Stimulated activated naive CD8-positive, alpha-beta T cell treated with anti-CD3 and anti-CD28 coated beads, Interleukin-15, Interleukin-2, amounts not matched to agents 100 ng/mL and 50 ng/mL, for 24 hours (primary cell): Measurements from ENCODE around the gene SMARCA2.

Experiments
- H3K27ac Mint-ChIP-seq: one replicate; pipeline ENCODE4 v1.8.0; 2021; ENCODE audit warnings: mild to moderate bottlenecking, mixed read lengths
- H3K27me3 Mint-ChIP-seq: one replicate; pipeline ENCODE4 v1.8.0; 2021; ENCODE audit warnings: mixed read lengths
- H3K36me3 Mint-ChIP-seq: one replicate; pipeline ENCODE4 v1.8.0; 2021; ENCODE audit warnings: low read depth, mixed read lengths
- H3K4me1 Mint-ChIP-seq: one replicate; pipeline ENCODE4 v1.8.0; 2021; ENCODE audit warnings: low read depth, mixed read lengths
- H3K4me3 Mint-ChIP-seq: one replicate; pipeline ENCODE4 v1.8.0; 2021; ENCODE audit warnings: mild to moderate bottlenecking, mixed read lengths
- H3K9me3 Mint-ChIP-seq: one replicate; pipeline ENCODE4 v1.8.0; 2021; ENCODE audit warnings: mixed read lengths

SMARCA2 gene

GRCh38 chr9:2195211-2195610 lies 180.1 kb downstream of the SMARCA2 start:
- H3K4me3 Mint-ChIP-seq = no peak overlapping the region
- no peak overlapping the region for H3K27ac Mint-ChIP-seq
- peaks cover 32% of the 10 kb centered on the region for H3K4me1 Mint-ChIP-seq
- peaks cover 90% of the 10 kb centered on the region for H3K36me3 Mint-ChIP-seq
- H3K27me3 Mint-ChIP-seq = no peaks in the 10 kb centered on the region
- H3K9me3 Mint-ChIP-seq = peaks cover 15% of the 10 kb centered on the region

- Mint-ChIP-seq H3K27ac (no peak overlapping the region), H3K9me3 (peaks cover 24% of the 10 kb centered on the region), H3K4me3 (no peak overlapping the region), H3K36me3 (peaks cover 89% of the 10 kb centered on the region), H3K27me3 (no peaks in the 10 kb centered on the region), H3K4me1 (peaks cover 26% of the 10 kb centered on the region)
Observed at GRCh38 chr9:2196757-2197156, 181.6 kb downstream of the SMARCA2 start.

DNA sequence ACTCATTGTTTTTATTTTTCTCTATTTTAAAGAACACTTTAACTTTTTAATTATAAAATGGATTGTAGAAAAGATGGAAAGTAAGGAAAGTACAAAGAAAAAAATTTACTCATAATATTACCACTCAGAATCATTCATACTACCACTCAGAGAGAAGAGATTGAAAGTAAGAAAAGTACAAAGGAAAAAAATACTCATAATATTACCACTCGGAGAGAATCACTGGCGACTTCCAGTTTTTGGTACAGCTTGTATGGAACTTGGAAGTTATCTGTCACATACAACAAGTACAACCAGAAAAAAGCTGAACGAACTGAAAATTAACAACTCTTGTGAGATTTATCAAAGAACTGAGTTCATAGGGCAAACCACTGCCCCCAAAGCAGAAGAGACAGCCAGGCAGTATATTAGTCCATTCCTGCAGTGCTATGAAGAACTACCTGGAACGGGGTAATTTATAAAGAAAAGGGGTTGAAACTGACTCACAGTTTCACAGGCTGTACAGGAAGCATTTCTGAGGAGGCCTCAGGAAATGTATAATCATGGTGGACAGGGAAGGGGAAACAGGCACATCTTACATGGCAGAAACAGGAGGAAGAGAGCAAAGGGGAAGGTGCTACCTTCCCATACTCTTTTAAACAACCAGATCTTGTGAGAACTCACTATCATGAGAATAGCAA lies 183.9 kb downstream of the SMARCA2 start:
- peaks cover 10% of the 10 kb centered on the region for H3K4me1 Mint-ChIP-seq
- no peak overlapping the region for H3K4me3 Mint-ChIP-seq
- H3K36me3 Mint-ChIP-seq = peaks cover 70% of the 10 kb centered on the region
- no peaks in the 10 kb centered on the region for H3K27me3 Mint-ChIP-seq
- peak overlapping the region; percentile 84 for H3K27ac Mint-ChIP-seq
- H3K9me3 Mint-ChIP-seq = peaks cover 30% of the 10 kb centered on the region

DNA sequence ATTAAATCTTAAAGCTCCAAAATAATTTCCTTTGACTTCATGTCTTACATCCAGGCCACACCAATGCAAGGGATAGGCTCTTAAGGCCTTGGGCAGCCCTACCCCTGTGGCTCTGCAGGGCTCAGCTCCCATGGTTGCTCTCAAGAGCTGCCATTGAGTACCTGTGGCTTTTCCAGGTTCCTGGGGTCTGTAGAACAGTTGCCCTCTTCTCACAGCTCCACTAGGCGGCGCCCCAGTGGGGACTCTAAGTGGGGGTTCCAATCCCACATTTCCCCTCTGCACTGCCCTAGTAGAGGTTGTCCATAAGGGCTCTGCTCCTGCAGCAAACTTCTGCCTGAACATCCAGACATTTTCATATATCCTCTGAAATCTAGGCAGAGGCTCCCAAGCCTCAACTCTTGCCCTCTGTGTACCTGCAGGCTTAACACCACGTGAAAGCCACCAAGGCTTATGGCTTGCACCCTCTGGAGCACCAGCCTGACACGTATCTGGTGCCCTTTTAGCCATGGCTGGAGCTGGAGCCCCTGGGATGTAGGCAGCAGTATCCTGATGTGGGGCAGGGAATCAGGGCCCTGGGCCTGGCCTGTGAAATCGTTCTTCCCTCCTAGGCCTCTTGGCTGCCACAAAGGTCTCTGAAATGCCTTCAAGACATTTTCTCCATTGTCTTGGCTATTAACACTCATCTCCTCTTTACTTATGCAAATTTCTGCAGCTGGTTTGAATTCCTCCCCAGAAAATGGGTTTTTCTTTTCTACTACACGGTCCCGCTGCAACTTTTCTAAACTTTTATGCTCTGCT lies 185.1 kb downstream of the SMARCA2 start:
- Mint-ChIP-seq H3K4me1 (peaks cover 10% of the 10 kb centered on the region), H3K9me3 (peaks cover 30% of the 10 kb centered on the region), H3K27me3 (no peaks in the 10 kb centered on the region), H3K4me3 (no peak overlapping the region), H3K27ac (no peak overlapping the region), H3K36me3 (peaks cover 59% of the 10 kb centered on the region)

GRCh38 chr9:2208465-2208864 lies 193.3 kb downstream of the SMARCA2 start:
- no peaks in the 10 kb centered on the region for H3K27me3 Mint-ChIP-seq
- no peak overlapping the region for H3K27ac Mint-ChIP-seq
- H3K9me3 Mint-ChIP-seq = peaks cover 3% of the 10 kb centered on the region
- no peaks in the 10 kb centered on the region for H3K4me1 Mint-ChIP-seq
- no peak overlapping the region for H3K4me3 Mint-ChIP-seq
- no peaks in the 10 kb centered on the region for H3K36me3 Mint-ChIP-seq

GRCh38 chr9:2208991-2209390 lies 193.8 kb downstream of the SMARCA2 start:
- Mint-ChIP-seq H3K36me3 (no peaks in the 10 kb centered on the region), H3K27ac (no peak overlapping the region), H3K4me1 (no peaks in the 10 kb centered on the region), H3K4me3 (no peak overlapping the region), H3K9me3 (no peaks in the 10 kb centered on the region), H3K27me3 (no peaks in the 10 kb centered on the region)

DNA sequence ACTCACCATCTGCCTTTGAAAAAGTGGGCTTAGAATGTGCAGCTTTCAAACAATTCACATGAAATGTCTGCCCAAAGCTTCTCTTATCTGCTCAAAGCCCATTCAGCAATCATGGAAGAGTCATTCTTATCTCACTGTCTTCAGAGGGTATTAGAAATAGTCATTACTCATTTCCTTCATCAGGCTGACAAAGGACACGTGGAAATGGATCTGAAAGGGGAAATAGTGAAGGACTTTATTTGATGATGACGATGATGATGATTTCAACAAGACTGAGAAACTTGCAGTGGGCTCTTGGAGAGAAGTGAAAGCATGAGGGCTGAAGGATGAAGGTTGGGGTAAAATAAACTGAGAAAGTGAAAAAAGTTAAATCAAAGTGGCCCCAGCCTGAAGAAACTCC lies 194.3 kb downstream of the SMARCA2 start:
- Mint-ChIP-seq H3K27ac (no peak overlapping the region), H3K9me3 (no peaks in the 10 kb centered on the region), H3K4me3 (no peak overlapping the region), H3K36me3 (no peaks in the 10 kb centered on the region), H3K4me1 (no peaks in the 10 kb centered on the region), H3K27me3 (no peaks in the 10 kb centered on the region)

- H3K4me3 Mint-ChIP-seq = no peak overlapping the region
- no peaks in the 10 kb centered on the region for H3K36me3 Mint-ChIP-seq
- no peaks in the 10 kb centered on the region for H3K27me3 Mint-ChIP-seq
- no peaks in the 10 kb centered on the region for H3K4me1 Mint-ChIP-seq
- no peak overlapping the region for H3K27ac Mint-ChIP-seq
- no peaks in the 10 kb centered on the region for H3K9me3 Mint-ChIP-seq
Observed at GRCh38 chr9:2210201-2210600, 195.1 kb downstream of the SMARCA2 start.

- H3K4me3 Mint-ChIP-seq = no peak overlapping the region
- no peaks in the 10 kb centered on the region for H3K9me3 Mint-ChIP-seq
- peak overlapping the region; percentile 47 for H3K27ac Mint-ChIP-seq
- H3K36me3 Mint-ChIP-seq = no peaks in the 10 kb centered on the region
- no peaks in the 10 kb centered on the region for H3K27me3 Mint-ChIP-seq
- no peaks in the 10 kb centered on the region for H3K4me1 Mint-ChIP-seq
Observed at GRCh38 chr9:2213830-2214468, 198.8 kb downstream of the SMARCA2 start.

GRCh38 chr9:2214707-2215106 lies 199.6 kb downstream of the SMARCA2 start:
- H3K4me3 Mint-ChIP-seq = no peak overlapping the region
- H3K27ac Mint-ChIP-seq = no peak overlapping the region
- H3K9me3 Mint-ChIP-seq = no peaks in the 10 kb centered on the region
- no peaks in the 10 kb centered on the region for H3K27me3 Mint-ChIP-seq
- H3K36me3 Mint-ChIP-seq = no peaks in the 10 kb centered on the region
- H3K4me1 Mint-ChIP-seq = no peaks in the 10 kb centered on the region

DNA sequence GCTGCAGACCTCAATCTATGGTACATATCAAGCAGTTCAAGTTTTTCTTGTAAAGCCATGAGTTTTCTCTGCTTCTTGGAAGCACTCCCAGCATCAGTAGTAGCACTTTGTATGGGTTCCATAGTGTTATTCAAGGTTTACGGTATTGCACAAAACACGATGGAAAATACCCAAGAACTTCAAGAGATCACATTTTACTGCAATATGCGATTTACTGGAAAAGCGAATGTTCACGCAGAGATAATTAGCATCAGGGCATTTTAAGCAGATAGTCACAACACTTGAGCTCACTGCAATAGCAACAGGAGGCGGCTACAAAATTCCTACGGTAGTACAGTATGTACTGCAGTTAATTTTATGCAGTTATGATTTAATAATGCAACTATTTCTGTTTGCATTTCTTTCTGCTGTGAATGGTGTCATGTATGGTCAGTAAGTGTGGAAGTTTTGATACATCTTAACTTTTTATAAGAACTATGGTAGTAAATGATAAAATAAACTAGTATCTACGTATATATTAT lies 200.8 kb downstream of the SMARCA2 start:
- Mint-ChIP-seq H3K9me3 (no peaks in the 10 kb centered on the region), H3K4me1 (no peaks in the 10 kb centered on the region), H3K27me3 (no peaks in the 10 kb centered on the region), H3K36me3 (no peaks in the 10 kb centered on the region), H3K27ac (no peak overlapping the region), H3K4me3 (no peak overlapping the region)

GRCh38 chr9:2216591-2216990 lies 201.4 kb downstream of the SMARCA2 start:
- Mint-ChIP-seq H3K4me1 (no peaks in the 10 kb centered on the region), H3K27me3 (no peaks in the 10 kb centered on the region), H3K27ac (no peak overlapping the region), H3K4me3 (no peak overlapping the region), H3K9me3 (no peaks in the 10 kb centered on the region), H3K36me3 (no peaks in the 10 kb centered on the region)

DNA sequence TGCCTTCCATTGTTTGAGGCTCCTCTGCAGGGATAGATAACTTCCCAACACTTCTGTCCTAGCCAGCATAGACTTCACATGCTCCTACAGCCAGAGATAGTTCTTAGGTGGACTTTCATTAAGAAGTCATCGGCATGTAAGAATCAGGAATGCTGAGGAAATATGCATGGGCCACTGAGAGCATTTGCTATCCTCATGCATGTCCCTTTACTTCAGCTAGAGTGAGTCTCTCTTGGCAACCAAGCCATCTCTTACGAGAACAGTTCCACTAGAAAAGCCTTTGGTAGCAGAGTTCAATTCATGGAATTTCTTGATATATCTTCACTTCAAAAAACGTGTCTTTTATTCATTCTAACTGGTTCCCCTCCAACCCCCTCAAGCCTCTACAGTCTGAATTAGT lies 202.4 kb downstream of the SMARCA2 start:
- H3K27ac Mint-ChIP-seq = no peak overlapping the region
- no peaks in the 10 kb centered on the region for H3K27me3 Mint-ChIP-seq
- H3K36me3 Mint-ChIP-seq = no peaks in the 10 kb centered on the region
- H3K4me3 Mint-ChIP-seq = no peak overlapping the region
- no peaks in the 10 kb centered on the region for H3K9me3 Mint-ChIP-seq
- H3K4me1 Mint-ChIP-seq = no peaks in the 10 kb centered on the region

GRCh38 chr9:2220036-2220435 lies 204.9 kb downstream of the SMARCA2 start:
- H3K36me3 Mint-ChIP-seq = no peaks in the 10 kb centered on the region
- H3K4me1 Mint-ChIP-seq = no peaks in the 10 kb centered on the region
- H3K4me3 Mint-ChIP-seq = no peak overlapping the region
- H3K27me3 Mint-ChIP-seq = no peaks in the 10 kb centered on the region
- no peaks in the 10 kb centered on the region for H3K9me3 Mint-ChIP-seq
- no peak overlapping the region for H3K27ac Mint-ChIP-seq

- no peak overlapping the region for H3K4me3 Mint-ChIP-seq
- no peaks in the 10 kb centered on the region for H3K27me3 Mint-ChIP-seq
- H3K36me3 Mint-ChIP-seq = no peaks in the 10 kb centered on the region
- H3K9me3 Mint-ChIP-seq = peaks cover 6% of the 10 kb centered on the region
- H3K4me1 Mint-ChIP-seq = no peaks in the 10 kb centered on the region
- no peak overlapping the region for H3K27ac Mint-ChIP-seq
Observed at GRCh38 chr9:2227144-2227867, 212.2 kb downstream of the SMARCA2 start.
